H1 (cell line): ENCODE data around the gene TNPO3. TPM values are rescaled to one million over a fixed set of nuclear protein-coding genes. Genes with fewer than 3 reads are reported as not detected.

ENCODE experiments used
- CHD7 ChIP-seq: fragments of 300-600 bp; sonication (generic); IDR thresholded peaks from 2 replicates; pipeline ENCODE4 v1.7.1; 2012; ENCODE audit warnings: low read length, moderate library complexity, mild to moderate bottlenecking, inconsistent platforms; ENCODE audit not compliant: insufficient replicate concordance
- polyA plus RNA-seq, 7 experiments: library from polyadenylated mRNA; depleted of rRNA in 3 of 7; stranded (reverse) in 5 of 7; unstranded in 2 of 7; fragments of >200 nt in 5 of 7; fragments of 200-250 nt in 2 of 7; gene quantifications; 1 replicate in 5 of 7; 2 replicates in 1 of 7; 4 replicates in 1 of 7; pipeline versions ENCODE4 v1.2.1 to v1.2.3, GENCODE V29; 2011 to 2013; ENCODE audit warnings: missing spikeins in 2 of 7, mixed read lengths in 2 of 7
- total RNA-seq: library from RNA; stranded (reverse); fragmentation: NEBNext Ultra II Directional; extraction: Animal tissue kit (Norgen Biotek cat#: 25700); gene quantifications from 2 replicates; pipeline ENCODE4 v1.2.1, GENCODE V29; 2021

The TNPO3 gene
- total and polyA plus RNA-seq, 2 of the 8 experiments (the other 6 are each of a cell fraction or from before 2014, with no cell fraction given) = 67.6 to 99.2 TPM

- TF ChIP-seq CHD7 = no peak
These were observed 133.9 kb downstream of the TNPO3 start (continued) for GRCh38 chr7:128920913-128921582.
